H1 (cell line): ENCODE data around the gene NUBP1. TPM values are rescaled to one million over a fixed set of nuclear protein-coding genes. Genes with fewer than 3 reads are reported as not detected.

ENCODE experiments used
- CTCF ChIA-PET: fragments of 300-600 bp; sonication (Branson Sonifier 250); formaldehyde crosslinking; loops from one replicate; lab custom pipeline; 2021; ENCODE audit not compliant: partially characterized antibody; lab: Charles Lee
- POLR2A ChIA-PET: fragments of 300-600 bp; sonication (Branson Sonifier 250); formaldehyde crosslinking; loops from one replicate; lab custom pipeline; 2021; ENCODE audit warnings: inconsistent platforms; ENCODE audit not compliant: partially characterized antibody; lab: Charles Lee
- DNase-seq, 2 experiments: peaks; one replicate each; pipeline versions ENCODE4 v3.0.0 to v3.0.0-alpha.2; 2010 to 2022; ENCODE audit warnings: low spot score in 2 of 2, low read depth in 1 of 2, mixed read lengths in 1 of 2
- FAIRE-seq: peaks from 2 replicates; lab custom pipeline; 2011; peaks lifted over from hg19 to GRCh38; lab: Jason Lieb, UNC
- H2AFZ ChIP-seq: 2 replicates; pipeline ENCODE4 v1.8.1; 2012; ENCODE audit warnings: low read length, inconsistent platforms
- H2AK5ac ChIP-seq: 2 replicates; pipeline ENCODE4 v1.6.1; 2013; ENCODE audit warnings: low read depth, low read length
- H2BK120ac ChIP-seq: replicated peaks from 2 replicates; pipeline ENCODE3; 2013; ENCODE audit warnings: low read depth, low read length, inconsistent platforms
- H2BK12ac ChIP-seq: 2 replicates; pipeline ENCODE4 v1.6.1; 2013; ENCODE audit warnings: low read depth, low read length
- H2BK15ac ChIP-seq: 2 replicates; pipeline ENCODE4 v1.6.1; 2013; ENCODE audit warnings: low read length
- H2BK20ac ChIP-seq: 2 replicates; pipeline ENCODE4 v1.6.1; 2013; ENCODE audit warnings: low read length
- H2BK5ac ChIP-seq: 2 replicates; pipeline ENCODE4 v1.6.1; 2013; ENCODE audit warnings: low read depth, low read length
- H3K14ac ChIP-seq: 2 replicates; pipeline ENCODE4 v1.6.1; 2013; ENCODE audit warnings: inconsistent platforms; ENCODE audit not compliant: insufficient read length
- H3K18ac ChIP-seq: 2 replicates; pipeline ENCODE4 v1.6.1; 2013; ENCODE audit warnings: low read length; ENCODE audit errors: extremely low read depth
- H3K23ac ChIP-seq: 2 replicates; pipeline ENCODE4 v1.6.1; 2013; ENCODE audit warnings: inconsistent platforms; ENCODE audit not compliant: insufficient read length
- H3K23me2 ChIP-seq: 2 replicates; pipeline ENCODE4 v1.6.1; 2013; ENCODE audit warnings: low read depth, low read length
- H3K27ac ChIP-seq: 2 replicates; pipeline ENCODE4 v1.6.1; 2011; ENCODE audit warnings: low read depth, low read length, inconsistent platforms
- H3K27me3 ChIP-seq, 4 experiments: replicated peaks in 1 of 4; 1 replicate in 1 of 4; 2 replicates in 3 of 4; pipeline versions ENCODE4 v1.6.1 to v1.8.1; 2011 to 2013; ENCODE audit warnings: low read length in 3 of 4, mild to moderate bottlenecking in 3 of 4, inconsistent platforms in 2 of 4, mixed read lengths in 2 of 4, moderate library complexity in 1 of 4; ENCODE audit not compliant: control insufficient read depth in 3 of 4, insufficient read depth in 3 of 4; ENCODE audit errors: extremely low read depth in 1 of 4
- H3K36me3 ChIP-seq, 4 experiments: 2 replicates each; pipeline versions ENCODE4 v1.6.1 to v1.8.1; 2011 to 2013; ENCODE audit warnings: mild to moderate bottlenecking in 4 of 4, low read length in 3 of 4, moderate library complexity in 2 of 4, control low read depth in 1 of 4, inconsistent platforms in 1 of 4; ENCODE audit not compliant: insufficient read depth in 4 of 4, control insufficient read depth in 2 of 4
- H3K4ac ChIP-seq: replicated peaks from 2 replicates; pipeline ENCODE3; 2013; ENCODE audit warnings: low read length, low read depth, mixed read lengths, inconsistent platforms; ENCODE audit not compliant: insufficient read length
- H3K4me1 ChIP-seq, 4 experiments: replicated peaks in 1 of 4; 1 replicate in 1 of 4; 2 replicates in 3 of 4; pipeline versions ENCODE4 v1.6.1 to v1.8.1; 2011 to 2013; ENCODE audit warnings: low read length in 3 of 4, inconsistent platforms in 2 of 4, mixed read lengths in 1 of 4; ENCODE audit not compliant: insufficient read depth in 4 of 4, control insufficient read depth in 3 of 4
- H3K4me2 ChIP-seq, 2 experiments: 2 replicates each; pipeline versions ENCODE4 v1.6.1 to v1.8.1; 2011 to 2013; ENCODE audit warnings: low read depth in 2 of 2, low read length in 2 of 2, control low read depth in 1 of 2, inconsistent platforms in 1 of 2, mild to moderate bottlenecking in 1 of 2; ENCODE audit not compliant: insufficient read depth in 1 of 2
- H3K4me3 ChIP-seq, 4 experiments: fragments of 200-600, 300-600 bp in 1 of 4; sonication (generic), shearing (Covaris generic), sonication (Bioruptor Twin) in 1 of 4; 2 replicates each; pipeline versions ENCODE4 v1.5.1 to v1.8.1; 2011 to 2016; ENCODE audit warnings: low read length in 4 of 4, low read depth in 3 of 4, control low read depth in 2 of 4, inconsistent platforms in 2 of 4, mild to moderate bottlenecking in 2 of 4, mixed read lengths in 1 of 4, moderate library complexity in 1 of 4; ENCODE audit not compliant: insufficient read depth in 2 of 4; ENCODE audit errors: extremely low read depth in 1 of 4
- H3K56ac ChIP-seq: replicated peaks from 2 replicates; pipeline ENCODE3; 2013; ENCODE audit warnings: low read depth, mild to moderate bottlenecking, mixed read lengths, low read length, inconsistent platforms; ENCODE audit not compliant: insufficient read length
- H3K79me1 ChIP-seq: 2 replicates; pipeline ENCODE4 v1.6.1; 2013; ENCODE audit warnings: low read depth, low read length, control low read depth
- H3K79me2 ChIP-seq, 2 experiments: 2 replicates each; pipeline versions ENCODE4 v1.6.1 to v1.8.1; 2012 to 2013; ENCODE audit warnings: low read length in 2 of 2, mild to moderate bottlenecking in 2 of 2, inconsistent platforms in 1 of 2; ENCODE audit not compliant: insufficient read depth in 2 of 2, control insufficient read depth in 1 of 2
- H3K9ac ChIP-seq, 4 experiments: replicated peaks in 1 of 4; 1 replicate in 1 of 4; 2 replicates in 3 of 4; pipeline versions ENCODE4 v1.6.1 to v1.8.1; 2011 to 2013; ENCODE audit warnings: low read depth in 3 of 4, low read length in 3 of 4, control low read depth in 2 of 4, mild to moderate bottlenecking in 2 of 4, moderate library complexity in 2 of 4, inconsistent platforms in 1 of 4; ENCODE audit errors: extremely low read depth in 1 of 4
- H3K9me3 ChIP-seq, 2 experiments: 2 replicates each; pipeline versions ENCODE4 v1.6.1 to v1.8.1; 2012 to 2013; ENCODE audit warnings: mild to moderate bottlenecking in 2 of 2, moderate library complexity in 2 of 2, control low read depth in 1 of 2, inconsistent platforms in 1 of 2, low read depth in 1 of 2, low read length in 1 of 2, mixed read lengths in 1 of 2; ENCODE audit not compliant: insufficient read depth in 2 of 2
- H4K20me1 ChIP-seq, 2 experiments: replicated peaks in 1 of 2; 2 replicates each; pipeline versions ENCODE3 to v1.8.1; 2011 to 2013; ENCODE audit warnings: inconsistent platforms in 2 of 2, low read length in 2 of 2, mild to moderate bottlenecking in 1 of 2; ENCODE audit not compliant: insufficient read depth in 2 of 2, control insufficient read depth in 1 of 2
- H4K5ac ChIP-seq: 2 replicates; pipeline ENCODE4 v1.6.1; 2013; ENCODE audit warnings: low read length, low read depth, mixed read lengths, inconsistent platforms; ENCODE audit not compliant: insufficient read length
- H4K8ac ChIP-seq: 2 replicates; pipeline ENCODE4 v1.8.0; 2013; ENCODE audit warnings: mild to moderate bottlenecking, moderate library complexity, low read length, inconsistent platforms; ENCODE audit not compliant: insufficient read depth; ENCODE audit errors: extremely low read depth
- H4K91ac ChIP-seq: replicated peaks from 2 replicates; pipeline ENCODE3; 2013; ENCODE audit warnings: low read length, mixed read lengths, inconsistent platforms; ENCODE audit not compliant: insufficient read length
- ATF2 ChIP-seq: IDR thresholded peaks from 2 replicates; pipeline ENCODE4 v1.6.1; 2012; ENCODE audit warnings: low read length, inconsistent platforms
- EZH2 ChIP-seq: fragments of 200-600 bp; sonication (generic); IDR thresholded peaks from 2 replicates; pipeline ENCODE4 v1.7.1; 2012; ENCODE audit warnings: low read depth, mild to moderate bottlenecking, moderate library complexity, low read length, inconsistent platforms; ENCODE audit not compliant: severe bottlenecking
- JUN ChIP-seq: IDR thresholded peaks from 2 replicates; pipeline ENCODE4 v1.6.1; 2011; ENCODE audit warnings: low read depth, mild to moderate bottlenecking, improper control_type of control experiment, low read length
- NANOG ChIP-seq: IDR thresholded peaks from 2 replicates; pipeline ENCODE4 v1.6.1; 2011; ENCODE audit warnings: low read length, low read depth, mild to moderate bottlenecking, inconsistent platforms; ENCODE audit not compliant: insufficient read depth, poor library complexity, severe bottlenecking
- PHF8 ChIP-seq: fragments of 200-600 bp; sonication (generic); conservative IDR thresholded peaks from 2 replicates; pipeline ENCODE4 v1.7.1; 2012; ENCODE audit warnings: low read depth, mild to moderate bottlenecking, inconsistent platforms, low read length, moderate library complexity
- POU5F1 ChIP-seq: IDR thresholded peaks from 2 replicates; pipeline ENCODE4 v1.6.1; 2011; ENCODE audit warnings: low read depth, mild to moderate bottlenecking, low read length, moderate library complexity
- SIN3A ChIP-seq, 2 experiments: IDR thresholded peaks in 1 of 2; conservative IDR thresholded peaks in 1 of 2; 2 replicates each; pipeline ENCODE4 v1.6.1; 2011 to 2012; ENCODE audit warnings: low read length in 2 of 2, improper control_type of control experiment in 1 of 2, low read depth in 1 of 2, mild to moderate bottlenecking in 1 of 2
- SP4 ChIP-seq: IDR thresholded peaks from 2 replicates; pipeline ENCODE4 v1.6.1; 2012; ENCODE audit warnings: low read length, inconsistent platforms
- TCF12 ChIP-seq: IDR thresholded peaks from 2 replicates; pipeline ENCODE4 v1.6.1; 2011; ENCODE audit warnings: low read depth, mild to moderate bottlenecking, low read length
- WGBS, 2 experiments: shearing (Covaris generic) in 1 of 2; methylation state at CpG; one replicate each; pipeline versions ENCODE4 v1.1.6 to v1.1.7; 2013 to 2015; ENCODE audit warnings: low lambda C conversion rate in 2 of 2, mixed read lengths in 2 of 2, inconsistent platforms in 1 of 2, low coverage in 1 of 2, missing lambda C conversion rate in 1 of 2; ENCODE audit not compliant: insufficient replicate concordance in 2 of 2, insufficient coverage in 1 of 2, insufficient read length in 1 of 2; ENCODE audit errors: extremely low coverage in 1 of 2, missing lambda C conversion rate in 1 of 2; 5-methylcytosine and 5-hydroxymethylcytosine counted together
- polyA plus RNA-seq, 7 experiments: library from polyadenylated mRNA; depleted of rRNA in 3 of 7; stranded (reverse) in 5 of 7; unstranded in 2 of 7; fragments of >200 nt in 5 of 7; fragments of 200-250 nt in 2 of 7; gene quantifications; 1 replicate in 5 of 7; 2 replicates in 1 of 7; 4 replicates in 1 of 7; pipeline versions ENCODE4 v1.2.1 to v1.2.3, GENCODE V29; 2011 to 2013; ENCODE audit warnings: missing spikeins in 2 of 7, mixed read lengths in 2 of 7
- total RNA-seq: library from RNA; stranded (reverse); fragmentation: NEBNext Ultra II Directional; extraction: Animal tissue kit (Norgen Biotek cat#: 25700); gene quantifications from 2 replicates; pipeline ENCODE4 v1.2.1, GENCODE V29; 2021

NUBP1 gene
- total and polyA plus RNA-seq, 2 of the 8 experiments (the other 6 are each of a cell fraction or from before 2014, with no cell fraction given): 28.2 to 32.2 TPM

GRCh38 chr16:10767127-10767526 lies 23.5 kb downstream of the NUBP1 start:
- Histone ChIP-seq H3K4me3 (no peak overlapping the region), H3K18ac (no peak overlapping the region), H3K23ac (no peak overlapping the region), H2BK120ac (no peak overlapping the region), H3K14ac (no peak overlapping the region), H3K79me2 (no peaks in the 10 kb centered on the region), H4K8ac (no peak overlapping the region; the same call in 1 of the 2 replicates), H3K23me2 (no peaks in the 10 kb centered on the region), H2AFZ (no peak overlapping the region), H3K4ac (no peak overlapping the region), H3K36me3 (peaks cover 0 to 13% (median 6%) of the 10 kb centered on the region in 4 experiments; a peak in 5 of 8 replicates), H3K4me1 (no peaks in the 10 kb centered on the region), H2AK5ac (no peak overlapping the region), H2BK15ac (no peak overlapping the region), H3K27me3 (no peaks in the 10 kb centered on the region), H3K9ac (no peak overlapping the region), H4K91ac (no peak overlapping the region), H3K27ac (no peak overlapping the region), H2BK20ac (no peak overlapping the region), H2BK5ac (no peak overlapping the region), H3K79me1 (no peaks in the 10 kb centered on the region), H4K20me1 (no peaks in the 10 kb centered on the region), H3K56ac (no peak overlapping the region), H4K5ac (no peak overlapping the region), H3K4me2 (no peak overlapping the region), H2BK12ac (no peak overlapping the region), H3K9me3 (no peaks in the 10 kb centered on the region)
- 89% methylated on average over 7 of the region's 7 CpGs; no CpG with 5 or more reads in 1 of the 2 experiments for WGBS, 2 experiments
- TF ChIP-seq JUN (no peak), TCF12 (no peak), EZH2 (no peak), SP4 (no peak), ATF2 (no peak), SIN3A (conservative IDR thresholded peaks at IDR 0.05 in 1 of 2, IDR thresholded peaks at IDR 0.05 in 1 of 2; ENCODE audit: low read depth in 1 of 2, low read length in 2 of 2) (no peak), POU5F1 (no peak), NANOG (no peak), PHF8 (no peak)
- no peak for FAIRE-seq
- no peak for DNase-seq
- CTCF ChIA-PET: no interaction called here
- POLR2A ChIA-PET: no interaction called here
